AG09309 (cell line): ENCODE results near the gene FAM24B.

Source experiments
- DNase-seq: peaks from one replicate; pipeline ENCODE4 v3.0.0-alpha.2; 2010; ENCODE audit warnings: low read depth
- H3K4me3 ChIP-seq: 2 replicates; pipeline ENCODE4 v1.5.1; 2011; ENCODE audit warnings: mild to moderate bottlenecking, low read depth, low read length, moderate library complexity; ENCODE audit not compliant: control insufficient read depth
- CTCF ChIP-seq: IDR thresholded peaks from 2 replicates; pipeline ENCODE4 v1.5.1; 2011; ENCODE audit warnings: mild to moderate bottlenecking, low read depth, low read length, inconsistent platforms; ENCODE audit not compliant: insufficient read depth, control insufficient read depth; ENCODE audit errors: missing control alignments

FAM24B gene

GRCh38 chr10:122855745-122856144 is 23.6 kb downstream of the FAM24B start:
- no peak overlapping the region for H3K4me3 ChIP-seq
- DNase-seq: no peak
- TF ChIP-seq CTCF: no peak

- no peak for DNase-seq
Observed at GRCh38 chr10:122854648-122855047, 24.7 kb downstream of the FAM24B start.

GRCh38 chr10:122853665-122854313 is 25.6 kb downstream of the FAM24B start:
- no peak for DNase-seq
- H3K4me3 ChIP-seq: no peak overlapping the region
- TF ChIP-seq CTCF: no peak

More at GRCh38 chr10:122854648-122855047, 24.7 kb downstream of the FAM24B start:
- no peak overlapping the region for H3K4me3 ChIP-seq
- TF ChIP-seq CTCF: no peak

- no peak for TF ChIP-seq CTCF
- no peak overlapping the region for H3K4me3 ChIP-seq
- no peak for DNase-seq
Observed at GRCh38 chr10:122852261-122852660, 27.1 kb downstream of the FAM24B start.

GRCh38 chr10:122850705-122851640 is 28.4 kb downstream of the FAM24B start:
- no peak for TF ChIP-seq CTCF
- no peak overlapping the region for H3K4me3 ChIP-seq
- DNase-seq: no peak

- H3K4me3 ChIP-seq: no peak overlapping the region
- no peak for TF ChIP-seq CTCF
- no peak for DNase-seq
Observed at GRCh38 chr10:122849900-122850605, 29.3 kb downstream of the FAM24B start.
